Rectal smooth muscle tissue (tissue), 1 donor: ENCODE data around the gene NEBL.

Source experiments
- H3K27ac ChIP-seq: one replicate; pipeline ENCODE4 v1.7.0; 2013; ENCODE audit warnings: low read depth, low read length, inconsistent platforms
- H3K27me3 ChIP-seq: one replicate; pipeline ENCODE4 v1.7.0; 2013; ENCODE audit warnings: low read length; ENCODE audit not compliant: control insufficient read depth, insufficient read depth
- H3K36me3 ChIP-seq: one replicate; pipeline ENCODE4 v1.7.0; 2013; ENCODE audit warnings: low read length; ENCODE audit not compliant: control insufficient read depth, insufficient read depth
- H3K4me1 ChIP-seq: one replicate; pipeline ENCODE4 v1.7.0; 2013; ENCODE audit warnings: low read length; ENCODE audit not compliant: control insufficient read depth, insufficient read depth
- H3K4me3 ChIP-seq: one replicate; pipeline ENCODE4 v1.7.0; 2013; ENCODE audit warnings: low read length
- H3K9ac ChIP-seq: one replicate; pipeline ENCODE4 v1.7.0; 2013; ENCODE audit warnings: low read length

Gene NEBL

DNA sequence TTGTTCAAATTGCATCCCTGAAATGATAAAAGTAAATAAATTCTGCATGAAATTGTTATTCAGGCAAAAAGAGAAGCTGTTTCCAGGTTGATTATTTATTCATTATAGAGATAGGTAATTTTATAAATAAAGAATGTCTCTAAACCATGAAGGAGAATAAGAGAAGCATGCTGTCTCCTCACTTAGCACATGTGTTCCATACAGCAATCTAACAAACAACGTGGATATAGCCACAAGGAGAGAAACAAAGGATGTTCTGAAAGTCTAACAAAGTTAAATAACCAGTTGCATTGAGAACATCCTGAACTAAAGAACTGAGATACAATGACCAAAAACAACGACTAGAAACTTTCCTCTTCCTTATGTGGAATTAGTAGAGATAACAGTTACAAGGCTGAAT is 50.8 kb downstream of the NEBL start:
- Histone ChIP-seq H3K4me3 (no peak overlapping the region), H3K4me1 (no peaks in the 10 kb centered on the region), H3K27ac (no peak overlapping the region), H3K9ac (no peak overlapping the region), H3K36me3 (no peaks in the 10 kb centered on the region), H3K27me3 (no peaks in the 10 kb centered on the region)

DNA sequence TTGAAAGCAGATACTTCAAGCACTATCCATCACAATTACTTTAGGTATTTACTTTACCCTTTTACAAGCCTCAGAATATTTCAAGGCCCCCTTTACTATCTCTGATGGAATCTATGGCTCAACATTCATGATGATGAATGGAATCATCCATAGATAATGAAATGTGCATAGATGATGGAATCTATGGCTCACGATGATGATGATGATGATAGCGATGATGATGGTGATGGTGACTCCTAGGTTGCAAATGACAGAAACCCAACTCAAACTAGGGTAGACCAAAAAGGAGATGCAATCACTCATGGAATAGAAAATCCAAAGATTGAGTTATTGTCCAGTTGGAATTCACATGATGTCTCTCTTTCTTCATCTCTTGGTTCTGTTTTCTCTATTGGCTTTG is 55.7 kb downstream of the NEBL start:
- Histone ChIP-seq H3K9ac (no peak overlapping the region), H3K4me1 (no peaks in the 10 kb centered on the region), H3K27me3 (no peaks in the 10 kb centered on the region), H3K4me3 (no peak overlapping the region), H3K36me3 (no peaks in the 10 kb centered on the region), H3K27ac (no peak overlapping the region)

DNA sequence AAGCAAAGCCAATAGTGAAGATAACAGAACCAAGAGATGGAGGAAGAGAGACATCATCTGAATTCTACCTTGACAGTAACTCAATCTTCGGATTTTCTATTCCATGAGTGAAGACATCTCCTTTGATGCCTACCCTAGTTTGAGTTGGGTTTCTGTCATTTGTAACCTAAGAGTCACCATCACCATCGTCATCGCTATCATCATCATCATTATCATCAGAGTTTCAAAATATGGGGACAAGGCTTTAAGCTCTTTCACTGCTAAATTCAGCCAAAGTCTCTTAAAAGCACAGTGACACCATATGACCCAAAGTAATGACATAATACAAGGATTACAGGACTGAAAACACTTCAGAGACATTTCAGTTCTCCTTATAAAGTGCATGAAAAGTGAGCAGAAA is 57.2 kb downstream of the NEBL start:
- Histone ChIP-seq H3K27ac (no peak overlapping the region), H3K36me3 (no peaks in the 10 kb centered on the region), H3K9ac (no peak overlapping the region), H3K4me3 (no peak overlapping the region), H3K27me3 (no peaks in the 10 kb centered on the region), H3K4me1 (no peaks in the 10 kb centered on the region)

DNA sequence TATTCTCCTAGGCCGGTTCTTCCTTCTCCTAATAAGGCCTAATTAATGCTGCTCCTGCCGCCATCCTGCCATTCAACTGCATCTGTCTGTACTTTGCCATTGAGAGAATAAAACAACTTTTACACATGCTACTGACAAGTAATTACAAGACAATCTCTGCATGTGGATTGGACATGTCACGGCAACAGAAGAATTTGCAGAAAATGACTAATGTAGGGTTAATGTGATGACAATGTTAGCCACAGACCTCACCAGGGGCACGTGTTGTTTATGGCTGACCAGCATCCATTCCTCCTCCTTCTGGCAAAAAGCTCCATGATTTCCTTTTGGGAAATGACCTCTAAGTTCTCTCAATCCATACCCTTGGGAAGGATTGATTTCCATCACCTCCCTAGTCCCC is 58.0 kb downstream of the NEBL start:
- H3K9ac ChIP-seq = no peak overlapping the region
- H3K4me3 ChIP-seq = no peak overlapping the region
- no peaks in the 10 kb centered on the region for H3K36me3 ChIP-seq
- H3K27me3 ChIP-seq = no peaks in the 10 kb centered on the region
- H3K4me1 ChIP-seq = no peaks in the 10 kb centered on the region
- no peak overlapping the region for H3K27ac ChIP-seq

DNA sequence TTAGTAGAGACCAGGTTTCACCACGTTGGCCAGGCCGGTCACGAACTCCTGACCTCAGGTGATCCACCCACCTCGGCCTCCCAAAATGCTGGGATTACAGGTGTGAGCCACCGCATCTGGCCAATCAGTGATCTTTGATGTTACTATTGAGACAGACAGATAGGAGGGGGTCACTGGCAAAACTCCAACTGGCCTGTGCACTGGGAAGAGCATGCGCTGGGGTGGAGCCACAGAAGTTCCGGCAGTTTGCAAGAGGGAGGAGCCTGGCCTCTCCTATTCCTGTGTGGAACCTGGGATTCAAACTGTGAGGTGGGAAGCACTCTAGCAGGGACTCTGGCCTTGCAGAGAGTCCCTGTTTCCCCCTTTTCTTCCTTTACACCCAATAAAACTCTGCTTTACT is 60.7 kb downstream of the NEBL start:
- H3K27me3 ChIP-seq = no peaks in the 10 kb centered on the region
- no peak overlapping the region for H3K27ac ChIP-seq
- no peaks in the 10 kb centered on the region for H3K36me3 ChIP-seq
- H3K4me3 ChIP-seq = no peak overlapping the region
- no peak overlapping the region for H3K9ac ChIP-seq
- no peaks in the 10 kb centered on the region for H3K4me1 ChIP-seq

DNA sequence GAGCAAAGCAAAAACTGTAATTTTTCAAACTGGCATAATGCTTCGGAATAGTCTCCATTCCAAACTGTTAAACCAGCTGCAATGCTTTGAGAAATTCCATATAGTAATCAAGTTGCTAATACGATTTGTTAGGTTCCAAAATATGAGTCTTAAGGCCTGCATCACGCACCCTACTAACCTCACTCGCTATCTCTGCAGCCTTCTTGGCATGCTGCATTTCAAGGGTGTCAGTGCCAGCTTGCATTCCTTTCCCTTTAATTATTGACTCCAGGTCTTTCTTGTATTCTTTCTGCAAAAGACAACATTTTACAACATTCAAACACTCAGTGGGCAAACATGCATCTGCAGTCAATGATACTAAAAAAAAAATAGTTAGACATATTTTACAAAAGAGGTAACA is 61.8 kb downstream of the NEBL start:
- H3K27ac ChIP-seq = no peak overlapping the region
- no peaks in the 10 kb centered on the region for H3K36me3 ChIP-seq
- H3K4me1 ChIP-seq = no peaks in the 10 kb centered on the region
- H3K27me3 ChIP-seq = no peaks in the 10 kb centered on the region
- no peak overlapping the region for H3K9ac ChIP-seq
- no peak overlapping the region for H3K4me3 ChIP-seq

DNA sequence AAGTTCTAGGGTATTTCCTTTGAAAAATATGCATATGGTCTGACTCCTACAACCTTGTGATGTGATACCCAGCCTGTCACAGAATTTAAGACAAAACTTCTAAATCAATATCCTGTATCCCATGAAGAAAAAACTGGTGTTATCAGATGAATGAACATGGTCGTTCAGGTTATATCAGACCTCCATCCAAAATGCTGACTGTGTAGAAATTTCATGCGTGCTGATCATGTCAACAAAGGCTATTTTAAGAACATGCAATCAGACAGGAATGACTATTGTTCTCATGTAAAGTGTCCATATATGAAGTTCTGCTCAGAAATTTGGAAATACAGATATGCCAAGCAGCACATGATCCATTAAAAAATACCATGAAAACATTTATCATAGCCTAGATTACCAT is 62.3 kb downstream of the NEBL start:
- Histone ChIP-seq H3K36me3 (no peaks in the 10 kb centered on the region), H3K9ac (no peak overlapping the region), H3K27ac (no peak overlapping the region), H3K4me3 (no peak overlapping the region), H3K4me1 (no peaks in the 10 kb centered on the region), H3K27me3 (no peaks in the 10 kb centered on the region)

DNA sequence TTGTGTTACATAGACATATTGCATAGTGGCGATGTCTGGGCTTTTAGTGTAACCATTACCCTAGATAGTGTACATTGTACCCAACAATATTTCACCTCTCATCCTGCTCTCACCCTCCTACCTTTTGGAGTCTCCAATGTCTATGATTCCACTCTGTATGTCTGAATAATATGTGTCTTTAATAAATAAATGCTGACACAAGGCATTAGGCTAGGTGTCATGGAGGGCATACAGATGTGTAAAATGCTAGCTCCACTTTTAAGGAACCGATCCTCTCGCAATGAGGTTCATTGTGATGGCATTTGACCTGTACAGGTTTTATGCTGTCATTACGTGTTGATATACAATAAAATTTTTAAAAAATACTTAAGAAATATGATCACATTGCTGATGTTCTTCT is 74.3 kb downstream of the NEBL start:
- H3K9ac ChIP-seq = no peak overlapping the region
- no peak overlapping the region for H3K27ac ChIP-seq
- H3K4me3 ChIP-seq = no peak overlapping the region
- no peaks in the 10 kb centered on the region for H3K36me3 ChIP-seq
- no peaks in the 10 kb centered on the region for H3K27me3 ChIP-seq
- no peaks in the 10 kb centered on the region for H3K4me1 ChIP-seq

DNA sequence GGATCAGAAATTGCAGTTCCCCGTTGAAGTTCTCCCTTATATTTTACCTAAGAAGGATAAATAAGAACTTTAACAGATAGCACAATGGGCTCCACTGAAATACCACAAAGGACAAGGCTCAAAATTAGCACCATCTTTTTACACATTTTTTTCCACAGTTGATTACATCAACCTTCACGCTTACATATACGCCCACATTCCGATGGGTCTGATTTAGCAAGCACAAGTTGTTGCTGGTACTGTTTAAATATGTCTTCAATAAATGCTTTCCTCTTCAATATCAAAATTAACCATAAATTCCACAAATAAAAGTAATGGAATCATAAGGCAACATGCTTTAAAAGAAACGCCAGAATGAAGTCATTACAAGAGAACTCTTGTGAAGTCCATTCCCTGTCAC is 79.5 kb downstream of the NEBL start:
- Histone ChIP-seq H3K4me1 (no peaks in the 10 kb centered on the region), H3K27ac (no peak overlapping the region), H3K27me3 (no peaks in the 10 kb centered on the region), H3K36me3 (no peaks in the 10 kb centered on the region), H3K4me3 (no peak overlapping the region), H3K9ac (no peak overlapping the region)

DNA sequence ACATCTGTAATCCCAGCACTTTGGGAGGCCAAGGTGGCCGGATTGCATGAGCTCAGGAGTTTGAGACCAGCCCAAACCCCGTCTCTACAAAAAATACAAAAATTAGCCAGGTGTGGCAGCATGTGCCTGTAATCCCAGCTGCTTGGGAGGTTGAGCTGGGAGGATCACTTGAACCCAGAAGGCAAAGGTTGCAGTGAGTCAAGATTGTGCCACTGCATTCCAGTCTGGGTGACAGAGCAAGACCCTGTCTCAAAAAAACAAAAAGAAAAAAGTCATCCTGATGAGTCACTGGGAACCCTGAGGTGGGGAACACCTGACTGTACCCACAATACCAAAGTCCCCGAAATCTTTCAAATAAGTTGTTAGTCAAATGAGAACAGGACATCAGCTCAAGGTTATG is 80.0 kb downstream of the NEBL start:
- H3K36me3 ChIP-seq = no peaks in the 10 kb centered on the region
- H3K4me3 ChIP-seq = no peak overlapping the region
- no peaks in the 10 kb centered on the region for H3K4me1 ChIP-seq
- H3K9ac ChIP-seq = no peak overlapping the region
- no peaks in the 10 kb centered on the region for H3K27me3 ChIP-seq
- H3K27ac ChIP-seq = no peak overlapping the region

DNA sequence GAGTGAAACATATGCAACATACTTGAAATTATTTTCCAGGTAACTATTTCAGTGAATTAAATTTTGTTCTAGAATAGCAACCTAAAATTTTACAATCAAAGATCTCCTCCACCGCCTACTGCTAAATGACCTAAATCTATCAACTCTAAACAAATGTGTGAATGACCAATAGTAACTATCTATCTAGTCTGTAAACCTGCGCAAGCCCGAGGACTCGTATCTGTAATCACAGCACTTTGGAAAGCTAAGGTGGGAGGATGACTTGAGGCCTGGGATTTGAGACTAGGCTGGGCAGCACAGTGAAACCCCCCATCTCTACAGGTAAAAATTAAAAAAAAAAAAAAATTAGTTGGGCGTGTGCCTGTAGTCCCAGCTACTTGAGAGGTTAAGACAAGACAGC is 83.0 kb downstream of the NEBL start:
- Histone ChIP-seq H3K36me3 (no peaks in the 10 kb centered on the region), H3K27ac (no peak overlapping the region), H3K9ac (no peak overlapping the region), H3K4me3 (no peak overlapping the region), H3K27me3 (no peaks in the 10 kb centered on the region), H3K4me1 (no peaks in the 10 kb centered on the region)

DNA sequence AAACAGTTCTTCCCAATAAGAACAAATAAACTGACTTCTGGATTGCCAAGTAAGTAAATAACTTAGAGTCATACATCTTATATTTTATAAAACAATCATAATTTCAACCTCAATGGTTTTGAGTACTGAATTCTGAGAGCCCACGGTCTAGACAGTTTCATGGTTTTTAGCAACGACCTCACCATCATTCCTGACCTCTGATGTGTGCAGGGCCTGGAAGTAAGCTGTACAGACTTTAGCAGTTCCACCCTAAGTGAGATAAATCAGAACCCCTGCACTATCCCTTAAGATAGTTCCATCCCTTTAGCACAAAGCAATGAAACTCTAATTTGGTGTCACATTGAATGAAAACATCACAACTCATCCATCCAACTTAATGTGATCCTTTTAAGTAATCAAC is 86.0 kb downstream of the NEBL start:
- Histone ChIP-seq H3K4me1 (no peaks in the 10 kb centered on the region), H3K36me3 (no peaks in the 10 kb centered on the region), H3K27me3 (no peaks in the 10 kb centered on the region)

DNA sequence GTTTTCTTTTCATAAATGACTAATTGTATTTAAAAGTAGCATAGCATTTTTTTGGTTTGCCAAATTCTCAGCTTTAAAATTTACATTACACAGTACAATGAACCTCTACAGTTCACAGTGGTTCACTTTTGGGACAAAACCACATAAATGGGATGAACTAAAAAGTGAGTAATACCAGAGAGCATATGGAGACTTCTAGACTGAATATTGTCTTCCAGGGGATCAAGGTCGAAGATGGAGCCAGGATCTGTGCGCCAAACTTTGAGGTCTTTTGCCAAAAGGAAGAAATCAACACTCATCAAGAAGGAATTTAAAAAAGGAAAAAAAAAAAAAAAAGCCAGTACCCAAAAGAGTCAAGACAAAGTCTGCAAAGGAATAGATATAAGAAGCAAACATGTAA is 87.5 kb downstream of the NEBL start:
- Histone ChIP-seq H3K4me3 (no peak overlapping the region), H3K27me3 (no peaks in the 10 kb centered on the region), H3K9ac (no peak overlapping the region), H3K36me3 (no peaks in the 10 kb centered on the region), H3K27ac (no peak overlapping the region), H3K4me1 (no peaks in the 10 kb centered on the region)

More for the DNA sequence above, 86.0 kb downstream of the NEBL start:
- Histone ChIP-seq H3K9ac (no peak overlapping the region), H3K27ac (no peak overlapping the region), H3K4me3 (no peak overlapping the region)

DNA sequence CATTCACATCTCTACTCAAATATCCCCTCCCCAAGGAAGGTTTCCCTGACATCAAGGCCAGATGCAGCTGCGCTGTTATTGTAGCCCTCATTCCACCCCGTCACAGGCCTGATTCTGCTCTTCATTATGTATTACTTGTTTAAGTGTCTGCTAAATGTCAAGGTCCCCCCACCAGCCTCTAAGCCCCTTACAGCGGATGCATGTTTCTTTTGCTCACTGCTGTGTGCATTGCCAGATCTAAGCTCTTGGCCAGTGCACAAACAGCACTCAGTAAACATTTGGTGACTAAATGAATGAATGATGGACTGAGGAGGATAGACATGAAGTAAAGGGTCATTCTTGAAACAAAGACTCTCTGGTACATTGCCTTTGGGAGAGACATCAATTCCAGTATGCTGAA is 90.6 kb downstream of the NEBL start:
- Histone ChIP-seq H3K4me1 (no peaks in the 10 kb centered on the region), H3K9ac (no peak overlapping the region), H3K27me3 (no peaks in the 10 kb centered on the region), H3K36me3 (no peaks in the 10 kb centered on the region), H3K4me3 (no peak overlapping the region), H3K27ac (no peak overlapping the region)
